Measurements from ENCODE around the gene ZBTB7C. TPM values are rescaled to one million over a fixed set of nuclear protein-coding genes. Genes with fewer than 3 reads are reported as not detected.

ZBTB7C gene
- total RNA-seq, 1 experiment from 2014 or later = 0.18 TPM

DNA sequence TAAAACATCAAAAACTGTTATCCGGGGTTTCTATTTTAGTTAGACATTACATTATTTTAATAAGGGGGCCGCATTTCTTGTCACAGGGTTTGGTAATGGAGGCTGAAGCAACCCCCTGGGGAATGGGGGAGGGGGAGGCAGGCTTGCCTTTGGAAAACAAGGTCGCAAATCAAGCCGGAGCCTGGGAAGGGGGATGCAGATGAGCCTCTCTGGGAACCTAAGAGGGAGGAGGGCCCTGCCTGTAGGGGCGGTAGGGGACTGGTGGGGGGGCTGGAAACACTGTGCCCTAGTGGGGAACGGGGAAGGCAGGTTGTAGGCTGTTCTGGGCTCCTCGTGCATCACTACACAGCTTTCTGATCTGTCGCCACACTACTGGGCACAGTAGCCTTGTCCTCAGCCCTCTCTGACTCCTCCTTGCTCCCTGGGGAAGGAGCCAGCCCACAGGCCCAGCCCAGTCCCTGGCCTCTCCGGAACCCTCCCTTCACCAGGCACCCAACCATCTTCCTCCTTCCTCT, 308.5 kb downstream of the ZBTB7C start:
- DNase-seq = no peak
- Histone ChIP-seq H3K9me3 (no peaks in the 10 kb centered on the region), H3K36me3 (ENCODE audit: control insufficient read depth, insufficient read depth, low read length) (no peaks in the 10 kb centered on the region), H3K4me1 (no peaks in the 10 kb centered on the region), H3K4me3 (ENCODE audit: low read depth, low read length) (no peak overlapping the region), H3K27me3 (replicated peaks; ENCODE audit: control insufficient read depth, insufficient read depth, low read length) (no peaks in the 10 kb centered on the region)
- Mint-ChIP-seq H3K4me3 (ENCODE audit: unreplicated experiment) (no peak overlapping the region), H3K27me3 (ENCODE audit: insufficient read depth, unreplicated experiment) (peaks cover 11% of the 10 kb centered on the region), H3K9me3 (ENCODE audit: unreplicated experiment) (no peaks in the 10 kb centered on the region), H3K36me3 (ENCODE audit: insufficient read depth, unreplicated experiment) (no peaks in the 10 kb centered on the region), H3K27ac (ENCODE audit: unreplicated experiment) (no peak overlapping the region), H3K4me1 (ENCODE audit: low read depth, unreplicated experiment) (no peaks in the 10 kb centered on the region)
- POLR2A ChIA-PET = no interaction called here
- no peak for TF ChIP-seq CTCF (IDR thresholded peaks at IDR 0.05; ENCODE audit: insufficient read depth in 1 of 2, low read depth in 1 of 2, low read length in 1 of 2, severe bottlenecking in 1 of 2, unreplicated experiment in 1 of 2)
- intact Hi-C loops (cut with micrococcal nuclease; ENCODE audit: unreplicated experiment) = no loop called here
- BruUV-seq (replicated peaks) = no TSS peak
- CTCF ChIA-PET = no interaction called here

- no peak for DNase-seq
- Mint-ChIP-seq H3K27ac (ENCODE audit: unreplicated experiment) (no peak overlapping the region), H3K36me3 (ENCODE audit: insufficient read depth, unreplicated experiment) (no peaks in the 10 kb centered on the region), H3K27me3 (ENCODE audit: insufficient read depth, unreplicated experiment) (peaks cover 11% of the 10 kb centered on the region), H3K4me3 (ENCODE audit: unreplicated experiment) (no peak overlapping the region), H3K9me3 (ENCODE audit: unreplicated experiment) (no peaks in the 10 kb centered on the region), H3K4me1 (ENCODE audit: low read depth, unreplicated experiment) (no peaks in the 10 kb centered on the region)
- POLR2A ChIA-PET = no interaction called here
- CTCF ChIA-PET = no interaction called here
- H3K27me3 ChIP-seq (replicated peaks; ENCODE audit: control insufficient read depth, insufficient read depth, low read length) = no peaks in the 10 kb centered on the region
- no peak for TF ChIP-seq CTCF (IDR thresholded peaks at IDR 0.05; ENCODE audit: insufficient read depth in 1 of 2, low read depth in 1 of 2, low read length in 1 of 2, severe bottlenecking in 1 of 2, unreplicated experiment in 1 of 2)
- H3K36me3 ChIP-seq (ENCODE audit: control insufficient read depth, insufficient read depth, low read length) = no peaks in the 10 kb centered on the region
- H3K9me3 ChIP-seq = no peaks in the 10 kb centered on the region
- H3K4me3 ChIP-seq (ENCODE audit: low read depth, low read length) = no peak overlapping the region
- no TSS peak for BruUV-seq (replicated peaks)
- no peaks in the 10 kb centered on the region for H3K4me1 ChIP-seq
- intact Hi-C loops (cut with micrococcal nuclease; ENCODE audit: unreplicated experiment) = no loop called here
These were observed 309.0 kb downstream of the ZBTB7C start for GRCh38 chr18:48100165-48100575.

DNA sequence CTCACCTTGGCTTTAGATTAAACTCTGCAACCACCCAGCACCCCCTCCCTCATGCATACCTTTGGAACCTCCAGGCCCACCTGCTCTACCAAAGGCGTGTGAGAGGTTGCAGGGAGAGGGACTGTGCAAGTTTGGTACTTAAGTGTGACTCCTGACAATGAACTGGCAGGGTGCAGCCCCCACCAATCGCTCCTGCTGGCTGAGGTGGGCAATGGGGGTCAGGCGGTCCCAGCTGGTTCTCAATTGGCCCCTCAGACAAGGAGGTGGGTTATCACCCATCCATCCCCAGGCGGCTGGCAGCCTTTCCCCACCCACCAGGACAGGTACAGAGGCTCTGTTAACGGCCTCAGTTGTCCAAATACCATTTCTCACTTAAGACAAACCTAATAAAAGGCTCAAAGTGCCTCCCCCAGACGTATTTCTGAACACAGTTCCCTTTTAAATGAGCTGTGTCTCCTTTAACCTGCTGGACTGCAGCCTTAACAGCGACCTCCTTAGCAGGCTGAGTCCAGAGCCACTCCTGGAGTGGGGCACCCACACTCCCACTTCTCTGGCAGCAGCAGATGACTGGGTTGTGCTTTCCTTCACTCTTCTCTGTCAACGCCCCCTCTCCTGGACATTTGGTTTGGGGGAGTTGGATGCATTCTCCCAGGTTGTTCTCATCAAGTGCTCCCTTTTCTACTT, 309.6 kb downstream of the ZBTB7C start:
- Mint-ChIP-seq H3K27me3 (ENCODE audit: insufficient read depth, unreplicated experiment) (peaks cover 11% of the 10 kb centered on the region), H3K4me1 (ENCODE audit: low read depth, unreplicated experiment) (no peaks in the 10 kb centered on the region), H3K9me3 (ENCODE audit: unreplicated experiment) (no peaks in the 10 kb centered on the region), H3K27ac (ENCODE audit: unreplicated experiment) (no peak overlapping the region), H3K4me3 (ENCODE audit: unreplicated experiment) (no peak overlapping the region), H3K36me3 (ENCODE audit: insufficient read depth, unreplicated experiment) (no peaks in the 10 kb centered on the region)
- no peaks in the 10 kb centered on the region for H3K27me3 ChIP-seq (replicated peaks; ENCODE audit: control insufficient read depth, insufficient read depth, low read length)
- H3K36me3 ChIP-seq (ENCODE audit: control insufficient read depth, insufficient read depth, low read length) = no peaks in the 10 kb centered on the region
- intact Hi-C loops (cut with micrococcal nuclease; ENCODE audit: unreplicated experiment) = no loop called here
- BruUV-seq (replicated peaks) = no TSS peak
- H3K4me1 ChIP-seq = no peaks in the 10 kb centered on the region
- ChIA-PET POLR2A (no interaction called here), CTCF (no interaction called here)
- no peak for DNase-seq
- no peak overlapping the region for H3K4me3 ChIP-seq (ENCODE audit: low read depth, low read length)
- no peak for TF ChIP-seq CTCF (IDR thresholded peaks at IDR 0.05; ENCODE audit: insufficient read depth in 1 of 2, low read depth in 1 of 2, low read length in 1 of 2, severe bottlenecking in 1 of 2, unreplicated experiment in 1 of 2)
- no peaks in the 10 kb centered on the region for H3K9me3 ChIP-seq
